Lung (tissue), 12 donors: ENCODE results near the gene EDDM13. TPM values are rescaled to one million over a fixed set of nuclear protein-coding genes. Genes with fewer than 3 reads are reported as not detected.

ENCODE experiments used
- ATAC-seq: fragments of 200-7000 bp; cut with Tn5 transposase; one replicate; pipeline ENCODE4 v1.9.1; 2020; ENCODE audit warnings: moderate number of reproducible peaks; ENCODE audit not compliant: insufficient read depth, low FRiP score
- DNase-seq, 3 donors: peaks; one replicate each; pipeline ENCODE4 v3.0.0-alpha.2; 2013 to 2017
- H3K27ac ChIP-seq, 2 donors: one replicate each; pipeline ENCODE4 v1.5.1; 2013; ENCODE audit warnings: mild to moderate bottlenecking in 2 of 2, moderate library complexity in 2 of 2, control low read depth in 1 of 2, inconsistent platforms in 1 of 2, low read depth in 1 of 2, low read length in 1 of 2
- H3K27me3 ChIP-seq, 3 donors: one replicate each; pipeline ENCODE4 v1.5.1; 2013; ENCODE audit warnings: low read length in 2 of 3; ENCODE audit not compliant: control insufficient read depth in 3 of 3, insufficient read depth in 3 of 3
- H3K36me3 ChIP-seq, 4 donors: one replicate each; pipeline ENCODE4 v1.5.1; 2013; ENCODE audit warnings: low read length in 4 of 4, mild to moderate bottlenecking in 1 of 4, moderate library complexity in 1 of 4; ENCODE audit not compliant: control insufficient read depth in 4 of 4, insufficient read depth in 4 of 4
- H3K4me1 ChIP-seq, 5 donors: one replicate each; pipeline ENCODE4 v1.5.1; 2013; ENCODE audit warnings: low read length in 5 of 5, mild to moderate bottlenecking in 2 of 5, moderate library complexity in 1 of 5; ENCODE audit not compliant: control insufficient read depth in 5 of 5, insufficient read depth in 5 of 5
- H3K4me3 ChIP-seq: one replicate; pipeline ENCODE4 v1.5.1; 2013; ENCODE audit warnings: mild to moderate bottlenecking, control low read depth, moderate library complexity
- H3K9ac ChIP-seq, 2 donors: one replicate each; pipeline ENCODE4 v1.5.1; 2013; ENCODE audit warnings: low read length in 2 of 2, control low read depth in 1 of 2; ENCODE audit not compliant: insufficient read depth in 1 of 2
- H3K9me3 ChIP-seq, 4 donors: one replicate each; pipeline ENCODE4 v1.5.1; 2013; ENCODE audit warnings: low read length in 3 of 4, mild to moderate bottlenecking in 1 of 4, moderate library complexity in 1 of 4; ENCODE audit not compliant: control insufficient read depth in 4 of 4, insufficient read depth in 3 of 4
- CTCF ChIP-seq: IDR thresholded peaks from 2 replicates; pipeline ENCODE4 v1.5.1; 2012; ENCODE audit warnings: mild to moderate bottlenecking; ENCODE audit errors: control extremely low read depth, extremely low read depth
- WGBS, 2 donors: extraction: QIAGEN DNeasy Blood & Tissue Kit; methylation state at CpG; one replicate each; pipeline ENCODE4 v1.1.7; 2013; 5-methylcytosine and 5-hydroxymethylcytosine counted together
- polyA plus RNA-seq, 2 donors: library from polyadenylated mRNA; stranded (reverse); fragments of 200-250 nt; gene quantifications; one replicate each; pipeline ENCODE4 v1.2.1, GENCODE V29; 2013
- total RNA-seq, 2 donors: library from RNA; depleted of rRNA in 1 of 2; stranded (reverse); fragments of >200 nt in 1 of 2; gene quantifications; one replicate each; pipeline ENCODE4 v1.2.1, GENCODE V29; 2014 to 2021
- donor health status: control.
- donor health status: control.
- donor health status: Bipolar disorder and iron deficiency.
- donor health status: healthy.
- donor health status: DM: yes; HTN: yes; CAD: no.

EDDM13 gene
- total and polyA plus RNA-seq, 4 donors = 1.1 to 3.0 (median 1.3) TPM; not detected in 1

GRCh38 chr19:56350416-56351045 is 78.0 kb downstream of the EDDM13 start:
- Histone ChIP-seq H3K27ac (no peak overlapping the region), H3K4me1 (no peaks in the 10 kb centered on the region), H3K9me3 (no peaks in the 10 kb centered on the region), H3K27me3 (no peaks in the 10 kb centered on the region), H3K9ac (no peak overlapping the region), H3K36me3 (no peaks in the 10 kb centered on the region), H3K4me3 (no peak overlapping the region)
- peak; percentile 68 for TF ChIP-seq CTCF
- ATAC-seq (peak; percentile 69), DNase-seq (peak; percentile 50 to 78 (median 76))
- 19 to 20% methylated on average over 8 of the region's 8 CpGs for WGBS, 2 donors

GRCh38 chr19:56351208-56351607 is 78.7 kb downstream of the EDDM13 start:
- Histone ChIP-seq H3K9me3 (no peaks in the 10 kb centered on the region), H3K4me1 (no peaks in the 10 kb centered on the region), H3K4me3 (no peak overlapping the region), H3K9ac (no peak overlapping the region), H3K36me3 (no peaks in the 10 kb centered on the region), H3K27ac (no peak overlapping the region), H3K27me3 (no peaks in the 10 kb centered on the region)
- no peak for DNase-seq
- WGBS, 2 donors = 80 to 83% methylated on average over 6 of the region's 6 CpGs
- no peak for ATAC-seq
- TF ChIP-seq CTCF = no peak

GRCh38 chr19:56355517-56355916 is 83.0 kb downstream of the EDDM13 start:
- ATAC-seq (no peak), DNase-seq (no peak)
- 80 to 85% methylated on average over 1 of the region's 1 CpG for WGBS, 2 donors
- no peaks in the 10 kb centered on the region for H3K27me3 ChIP-seq
- no peak for TF ChIP-seq CTCF
- H3K9me3 ChIP-seq = peaks cover 0 to 3% (median 0%) of the 10 kb centered on the region in 4 donors
- H3K9ac ChIP-seq = no peak overlapping the region
- H3K4me3 ChIP-seq = no peak overlapping the region
- H3K36me3 ChIP-seq = no peaks in the 10 kb centered on the region
- no peak overlapping the region for H3K27ac ChIP-seq
- no peaks in the 10 kb centered on the region for H3K4me1 ChIP-seq

GRCh38 chr19:56356944-56357343 is 84.4 kb downstream of the EDDM13 start:
- Histone ChIP-seq H3K9me3 (peaks cover 0 to 5% (median 3%) of the 10 kb centered on the region in 4 donors), H3K27me3 (no peaks in the 10 kb centered on the region), H3K9ac (no peak overlapping the region), H3K36me3 (peaks cover 0 to 6% (median 2%) of the 10 kb centered on the region in 4 donors), H3K4me1 (no peaks in the 10 kb centered on the region), H3K4me3 (no peak overlapping the region), H3K27ac (no peak overlapping the region)
- DNase-seq (no peak), ATAC-seq (no peak)
- no peak for TF ChIP-seq CTCF
- WGBS, 2 donors = 87 to 94% methylated on average over 2 of the region's 2 CpGs
